ENCODE measurements around the gene SMPD1.

GRCh38 chr11:6356503-6357055 lies 33.7 kb upstream of the SMPD1 start:
- TF ChIP-seq ZNF324 (tag by site-specific recombination; IDR thresholded peaks at IDR 0.05) (no peak), CTCF (tag by site-specific recombination; IDR thresholded peaks at IDR 0.05) (no peak), ZNF571 (tag by site-specific recombination; IDR thresholded peaks at IDR 0.05) (no peak), PRDM1 (tag by site-specific recombination; IDR thresholded peaks at IDR 0.05) (no peak), KLF9 (tag by site-specific recombination; IDR thresholded peaks at IDR 0.05; ENCODE audit: low read depth) (no peak), ZBTB1 (tag by site-specific recombination; IDR thresholded peaks at IDR 0.05) (no peak), ZNF292 (tag by site-specific recombination; IDR thresholded peaks at IDR 0.05; ENCODE audit: borderline replicate concordance, low read depth) (no peak)
- TF ChIP-seq, protein P1, sequence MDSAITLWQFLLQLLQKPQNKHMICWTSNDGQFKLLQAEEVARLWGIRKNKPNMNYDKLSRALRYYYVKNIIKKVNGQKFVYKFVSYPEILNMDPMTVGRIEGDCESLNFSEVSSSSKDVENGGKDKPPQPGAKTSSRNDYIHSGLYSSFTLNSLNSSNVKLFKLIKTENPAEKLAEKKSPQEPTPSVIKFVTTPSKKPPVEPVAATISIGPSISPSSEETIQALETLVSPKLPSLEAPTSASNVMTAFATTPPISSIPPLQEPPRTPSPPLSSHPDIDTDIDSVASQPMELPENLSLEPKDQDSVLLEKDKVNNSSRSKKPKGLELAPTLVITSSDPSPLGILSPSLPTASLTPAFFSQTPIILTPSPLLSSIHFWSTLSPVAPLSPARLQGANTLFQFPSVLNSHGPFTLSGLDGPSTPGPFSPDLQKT (IDR thresholded peaks at IDR 0.05; ENCODE audit: borderline replicate concordance, low read depth, low read length): no peak
